Measurements from ENCODE around the gene CPD.

Gene CPD

GRCh38 chr17:30357476-30357875, 21.3 kb upstream of the CPD start:
- DNase-seq = no peak

GRCh38 chr17:30358055-30358760, 20.5 kb upstream of the CPD start:
- no peak for DNase-seq

- no peak for DNase-seq
Observed at GRCh38 chr17:30360086-30360808, 18.5 kb upstream of the CPD start.

GRCh38 chr17:30361766-30362279, 16.9 kb upstream of the CPD start:
- no peak for DNase-seq

GRCh38 chr17:30363715-30364202, 15.0 kb upstream of the CPD start:
- DNase-seq = peak; percentile 96

GRCh38 chr17:30366536-30366935, 12.2 kb upstream of the CPD start:
- no peak for DNase-seq

GRCh38 chr17:30368912-30369720, 9.6 kb upstream of the CPD start:
- DNase-seq = no peak

- no peak for DNase-seq
Observed at GRCh38 chr17:30369995-30370394, 8.7 kb upstream of the CPD start.

- peak; percentile 61 for DNase-seq
Observed at GRCh38 chr17:30372755-30373154, 6.0 kb upstream of the CPD start.

- no peak for DNase-seq
Observed at GRCh38 chr17:30375661-30376060, 3.1 kb upstream of the CPD start.

GRCh38 chr17:30376621-30377452, 1.9 kb upstream of the CPD start:
- DNase-seq = peak; percentile 17

- DNase-seq = no peak
Observed at GRCh38 chr17:30377574-30378240, 1.0 kb upstream of the CPD start.

GRCh38 chr17:30378241-30378824, 394 bp upstream of the CPD start:
- DNase-seq = peak; percentile 70

- peak; percentile 54 for DNase-seq
Observed at GRCh38 chr17:30379303-30379902, 676 bp downstream of the CPD start.

GRCh38 chr17:30379903-30380381, 1.2 kb downstream of the CPD start:
- peak; percentile 47 for DNase-seq

GRCh38 chr17:30380643-30381339, 2.1 kb downstream of the CPD start:
- no peak for DNase-seq

- DNase-seq = peak; percentile 54
Observed at GRCh38 chr17:30381340-30381659, 2.6 kb downstream of the CPD start.

- DNase-seq = no peak
Observed at GRCh38 chr17:30382345-30382744, 3.6 kb downstream of the CPD start.

- no peak for DNase-seq
Observed at GRCh38 chr17:30388321-30389179, 9.8 kb downstream of the CPD start.
